K562 (cell line): Measurements from ENCODE around the gene MYL4. TPM values are rescaled to one million over a fixed set of nuclear protein-coding genes. Genes with fewer than 3 reads are reported as not detected.

Experiments used
- ATAC-seq: fragments of 200-7000 bp; cut with Tn5 transposase; 3 replicates; pipeline ENCODE4 v1.9.1; 2020; ENCODE audit warnings: moderate library complexity
- BruUV-seq: library from RNA; stranded (reverse); fragments of 400-500 nt; replicated peaks from 2 replicates; lab custom pipeline; 2021; lab: Mats Ljungman, UMichigan
- CTCF ChIA-PET: fragments of 300-600 bp; formaldehyde crosslinking; extraction: SDS; loops from one replicate; lab custom pipeline; 2021; ENCODE audit warnings: low intra/inter-chr PET ratio; lab: Yijun Ruan, JAX
- POLR2A ChIA-PET: fragments of 300-600, 350-650 bp; sonication (Branson Sonifier 250); formaldehyde crosslinking; extraction: SDS; loops from one replicate; lab custom pipeline; 2021; ENCODE audit warnings: antibody characterized with exemption, inconsistent platforms; lab: Yijun Ruan, JAX
- DNase-seq, 4 experiments: peaks; one replicate each; pipeline versions ENCODE4 v3.0.0 to v3.0.0-alpha.2; 2011 to 2018; ENCODE audit warnings: low spot score in 3 of 4, mixed read lengths in 3 of 4; ENCODE audit errors: extremely low read depth in 1 of 4
- FAIRE-seq: peaks from 2 replicates; lab custom pipeline; 2011; peaks lifted over from hg19 to GRCh38; lab: Jason Lieb, UNC
- H2AFZ ChIP-seq: 2 replicates; pipeline ENCODE4 v1.6.0; 2011; ENCODE audit warnings: low read depth, low read length, control low read depth, inconsistent platforms
- H3K27ac ChIP-seq: fragments of 200-600 bp; 3 replicates; pipeline ENCODE4 v1.8.0; 2011; ENCODE audit warnings: low read depth, mild to moderate bottlenecking, control low read depth, inconsistent platforms, low read length, moderate library complexity, mixed read lengths; ENCODE audit errors: extremely low read depth
- H3K27me3 ChIP-seq, 2 experiments: fragments of 300-600 bp in 1 of 2; 2 replicates in 1 of 2; 3 replicates in 1 of 2; pipeline versions ENCODE4 v1.6.0 to v1.8.0; 2011; ENCODE audit warnings: inconsistent platforms in 2 of 2, low read length in 2 of 2, mild to moderate bottlenecking in 1 of 2, mixed read lengths in 1 of 2, moderate library complexity in 1 of 2; ENCODE audit not compliant: control insufficient read depth in 2 of 2, insufficient read depth in 2 of 2
- H3K36me3 ChIP-seq: fragments of 300-600 bp; 3 replicates; pipeline ENCODE4 v1.8.0; 2011; ENCODE audit warnings: mild to moderate bottlenecking, low read length, inconsistent platforms; ENCODE audit not compliant: control insufficient read depth, insufficient read depth
- H3K4me1 ChIP-seq, 2 experiments: fragments of 200-600 bp in 1 of 2; replicated peaks in 1 of 2; 2 replicates in 1 of 2; 3 replicates in 1 of 2; pipeline versions ENCODE4 v1.5.1 to v1.8.0; 2011; ENCODE audit warnings: inconsistent platforms in 2 of 2, low read length in 2 of 2, mild to moderate bottlenecking in 1 of 2, mixed read lengths in 1 of 2, moderate library complexity in 1 of 2; ENCODE audit not compliant: control insufficient read depth in 2 of 2, insufficient read depth in 2 of 2
- H3K4me2 ChIP-seq: 2 replicates; pipeline ENCODE4 v1.6.1; 2011; ENCODE audit warnings: low read length, control low read depth, inconsistent platforms, mixed read lengths; ENCODE audit not compliant: insufficient read depth
- H3K4me3 ChIP-seq: fragments of 200-600 bp; sonication (generic), shearing (Covaris generic); 2 replicates; pipeline ENCODE4 v1.5.1; 2016; ENCODE audit warnings: control low read depth, inconsistent platforms
- H3K79me2 ChIP-seq: fragments of 200-600 bp; 3 replicates; pipeline ENCODE4 v1.8.0; 2011; ENCODE audit warnings: low read length, inconsistent platforms; ENCODE audit not compliant: control insufficient read depth, insufficient read depth
- H3K9ac ChIP-seq, 2 experiments: 2 replicates each; pipeline versions ENCODE4 v1.6.0 to v1.6.1; 2011; ENCODE audit warnings: low read depth in 2 of 2, low read length in 2 of 2, control low read depth in 1 of 2, inconsistent platforms in 1 of 2, mild to moderate bottlenecking in 1 of 2, mixed read lengths in 1 of 2; ENCODE audit not compliant: insufficient read depth in 1 of 2
- H3K9me1 ChIP-seq: one replicate; pipeline ENCODE4 v1.6.0; 2011; ENCODE audit warnings: inconsistent platforms, mild to moderate bottlenecking, low read length, moderate library complexity; ENCODE audit not compliant: control insufficient read depth, insufficient read depth
- H3K9me3 ChIP-seq: replicated peaks from 2 replicates; pipeline ENCODE4 v1.5.1; 2011; ENCODE audit warnings: low read depth, low read length, inconsistent platforms; ENCODE audit not compliant: control insufficient read depth, insufficient read depth
- H4K20me1 ChIP-seq: replicated peaks from 2 replicates; pipeline ENCODE4 v1.6.1; 2011; ENCODE audit warnings: low read length, inconsistent platforms, mixed read lengths; ENCODE audit not compliant: control insufficient read depth, insufficient read depth
- HES1 ChIP-seq: fragments of 450-650 bp; IDR thresholded peaks from 2 replicates; pipeline ENCODE4 v1.6.1; 2016; ENCODE audit warnings: low read depth, mild to moderate bottlenecking, moderate library complexity
- PCBP2 ChIP-seq: fragments of 200-400 bp; formaldehyde crosslinking; IDR thresholded peaks from 2 replicates; pipeline ENCODE4 v1.6.1; 2018; ENCODE audit warnings: low read length, low read depth, mild to moderate bottlenecking, moderate library complexity; ENCODE audit not compliant: poor library complexity, severe bottlenecking
- PHTF2 ChIP-seq: fragments of 250-450 bp; sonication (Bioruptor Pico); IDR thresholded peaks from 2 replicates; pipeline ENCODE4 v1.5.0; 2021; ENCODE audit warnings: mild to moderate bottlenecking
- PKNOX1 ChIP-seq: fragments of 450-650 bp; IDR thresholded peaks from 2 replicates; pipeline ENCODE4 v1.6.1; 2016
- RBM17 ChIP-seq: fragments of 200-400 bp; formaldehyde crosslinking; IDR thresholded peaks from 2 replicates; pipeline ENCODE4 v1.6.1; 2017; ENCODE audit warnings: low read depth, mild to moderate bottlenecking, low read length, borderline replicate concordance
- RBM34 ChIP-seq: fragments of 200-400 bp; formaldehyde crosslinking; IDR thresholded peaks from 2 replicates; pipeline ENCODE4 v1.6.1; 2018; ENCODE audit warnings: low read length, borderline replicate concordance; ENCODE audit not compliant: insufficient read depth
- RFX1 ChIP-seq: fragments of 450-650 bp; IDR thresholded peaks from 2 replicates; pipeline ENCODE4 v1.6.1; 2016; ENCODE audit warnings: mild to moderate bottlenecking, moderate library complexity
- SAFB2 ChIP-seq: fragments of 200-400 bp; formaldehyde crosslinking; IDR thresholded peaks from 2 replicates; pipeline ENCODE4 v1.6.1; 2018; ENCODE audit warnings: borderline replicate concordance, low read length, low read depth, moderate library complexity; ENCODE audit not compliant: severe bottlenecking
- ZNF507 ChIP-seq: conservative IDR thresholded peaks from 2 replicates; pipeline ENCODE4 v1.6.1; 2017; ENCODE audit warnings: missing genetic modification characterization, missing compliant biosample characterization
- ZNF778 ChIP-seq: fragments of 450-650 bp; formaldehyde crosslinking; IDR thresholded peaks from 2 replicates; pipeline ENCODE4 v1.4.0; 2020; ENCODE audit warnings: mild to moderate bottlenecking, moderate library complexity
- WGBS: fragments of 100-300 bp; shearing (Covaris generic); methylation state at CpG from one replicate; pipeline ENCODE4 v1.1.6; 2016; ENCODE audit warnings: low coverage, mixed read lengths; ENCODE audit not compliant: insufficient coverage; ENCODE audit errors: missing lambda C conversion rate; 5-methylcytosine and 5-hydroxymethylcytosine counted together
- in situ Hi-C: fragments of 300-500 bp; cut with MboI; formaldehyde crosslinking; loops from 4 replicates; pipeline ENCODE4 v1.15.0; 2018; ENCODE audit warnings: inconsistent platforms, mixed read lengths
- intact Hi-C: fragments of 100-400 bp; cut with micrococcal nuclease; formaldehyde crosslinking; loops from 2 replicates; pipeline ENCODE4 v1.14.2; 2022
- polyA plus RNA-seq, 8 experiments: library from polyadenylated mRNA; depleted of rRNA in 4 of 8; stranded (reverse) in 5 of 8; unstranded in 3 of 8; fragments of >200 nt; fragmentation: Nextera tagmentation in 2 of 8; fragmentation: Illumina TruSeq in 1 of 8; extraction: Ambion mirVana in 2 of 8; extraction: Trizol in 1 of 8; gene quantifications; 2 replicates each; pipeline versions ENCODE4 v1.2.1 to v1.2.3, GENCODE V29; 2011 to 2014; ENCODE audit warnings: inconsistent platforms in 1 of 8, missing spikeins in 1 of 8
- total RNA-seq, 7 experiments: library from RNA; depleted of rRNA in 6 of 7; stranded (reverse); fragments of >200 nt in 6 of 7; fragmentation: Illumina TruSeq in 2 of 7; extraction: Trizol in 2 of 7; gene quantifications; 2 replicates each; pipeline versions ENCODE4 v1.2.1 to v1.2.3, GENCODE V29; 2011 to 2021; ENCODE audit warnings: low replicate concordance in 1 of 7
- TF ChIP-seq, protein P1 (sequence below): sonication (generic); formaldehyde crosslinking; IDR thresholded peaks from 2 replicates; pipeline ENCODE4 v1.5.0; 2020; ENCODE audit warnings: missing genetic modification reagents
- TF ChIP-seq, protein P2 (sequence below): sonication (generic); formaldehyde crosslinking; IDR thresholded peaks from 2 replicates; pipeline ENCODE4 v1.9.0; 2022; ENCODE audit warnings: mild to moderate bottlenecking, missing genetic modification reagents

Gene MYL4
- total and polyA plus RNA-seq, 9 of the 15 experiments (the other 6 are each of a cell fraction or from before 2014, with no cell fraction given) = 117 to 423 (median 221) TPM

DNA sequence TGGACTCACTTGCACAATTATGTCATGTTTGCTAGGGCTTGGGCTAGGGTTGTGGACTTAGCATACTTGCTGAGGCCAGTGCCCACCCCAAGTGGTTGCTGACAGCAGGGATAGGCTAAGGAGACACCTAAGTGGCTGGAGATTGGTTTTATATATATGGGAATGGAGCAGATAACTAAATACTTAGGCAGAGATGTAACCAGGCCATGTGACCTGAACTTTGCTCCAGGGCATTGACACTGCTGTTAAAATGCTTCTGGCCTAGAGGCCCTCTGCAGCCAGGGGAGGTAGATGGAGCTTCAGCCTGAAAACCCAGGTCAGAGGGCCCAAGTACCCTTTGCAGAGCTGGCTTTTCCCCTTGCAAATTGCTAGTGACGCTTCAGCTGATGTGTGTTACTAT, 43.1 kb downstream of the MYL4 start:
- no peak for DNase-seq
- Histone ChIP-seq H3K79me2 (no peaks in the 10 kb centered on the region), H3K36me3 (no peaks in the 10 kb centered on the region), H3K9ac (no peak overlapping the region), H3K27me3 (no peaks in the 10 kb centered on the region), H3K4me1 (peaks cover 24 to 28% of the 10 kb centered on the region in 2 experiments), H3K4me2 (no peak overlapping the region), H3K27ac (no peak overlapping the region), H3K9me3 (no peaks in the 10 kb centered on the region), H4K20me1 (no peaks in the 10 kb centered on the region), H2AFZ (0 out of 2 replicates have a peak overlapping the region, but pooled peaks have one; percentile 3), H3K4me3 (no peak overlapping the region), H3K9me1 (no peaks in the 10 kb centered on the region)
- intact Hi-C loops = no loop called here
- ChIA-PET POLR2A (interaction anchor here (0.7 to 2.5 kb wide), 4 partner anchors 9 to 36 kb away, joined by 3 to 7 read pairs (median 3); no protein-coding TSS in a partner anchor), CTCF (no interaction called here)
- no TSS peak for BruUV-seq
- ATAC-seq = no peak
- 80% methylated on average over 1 of the region's 1 CpG for WGBS
- TF ChIP-seq PKNOX1 = no peak
- no peak for TF ChIP-seq PCBP2
- no peak for TF ChIP-seq ZNF778 (CRISPR knock-in tag)
- no peak for TF ChIP-seq SAFB2
- no peak for TF ChIP-seq RBM34
- no peak for TF ChIP-seq HES1
- TF ChIP-seq, protein P1, sequence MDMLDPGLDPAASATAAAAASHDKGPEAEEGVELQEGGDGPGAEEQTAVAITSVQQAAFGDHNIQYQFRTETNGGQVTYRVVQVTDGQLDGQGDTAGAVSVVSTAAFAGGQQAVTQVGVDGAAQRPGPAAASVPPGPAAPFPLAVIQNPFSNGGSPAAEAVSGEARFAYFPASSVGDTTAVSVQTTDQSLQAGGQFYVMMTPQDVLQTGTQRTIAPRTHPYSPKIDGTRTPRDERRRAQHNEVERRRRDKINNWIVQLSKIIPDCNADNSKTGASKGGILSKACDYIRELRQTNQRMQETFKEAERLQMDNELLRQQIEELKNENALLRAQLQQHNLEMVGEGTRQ (CRISPR knock-in tag) = peak; percentile 17; the same call in 1 of the 2 replicates
- no peak for TF ChIP-seq RBM17
- TF ChIP-seq PHTF2 (CRISPR knock-in tag) = no peak
- peak; percentile 20; the same call in 1 of the 2 replicates for TF ChIP-seq ZNF507
- no peak for TF ChIP-seq RFX1
- TF ChIP-seq, protein P2, sequence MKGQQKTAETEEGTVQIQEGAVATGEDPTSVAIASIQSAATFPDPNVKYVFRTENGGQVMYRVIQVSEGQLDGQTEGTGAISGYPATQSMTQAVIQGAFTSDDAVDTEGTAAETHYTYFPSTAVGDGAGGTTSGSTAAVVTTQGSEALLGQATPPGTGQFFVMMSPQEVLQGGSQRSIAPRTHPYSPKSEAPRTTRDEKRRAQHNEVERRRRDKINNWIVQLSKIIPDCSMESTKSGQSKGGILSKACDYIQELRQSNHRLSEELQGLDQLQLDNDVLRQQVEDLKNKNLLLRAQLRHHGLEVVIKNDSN = peak; percentile 31; the same call in 1 of the 2 replicates
- FAIRE-seq = no peak
- in situ Hi-C loops = no loop called here
